SK-N-SH (cell line): ENCODE measurements around the gene RAB33A. TPM values are rescaled to one million over a fixed set of nuclear protein-coding genes. Genes with fewer than 3 reads are reported as not detected.

Experiments used
- CTCF ChIA-PET: fragments of 300-600, 350-600 bp; formaldehyde crosslinking; extraction: SDS; loops from one replicate; lab custom pipeline; 2021; lab: Yijun Ruan, JAX
- POLR2A ChIA-PET: fragments of 350-600 bp; sonication (Branson Sonifier 250); formaldehyde crosslinking; extraction: SDS; loops from one replicate; lab custom pipeline; 2020; ENCODE audit warnings: antibody characterized with exemption, inconsistent platforms; lab: Yijun Ruan, JAX
- DNase-seq: peaks from one replicate; pipeline ENCODE4 v3.0.0; 2012
- H2AFZ ChIP-seq: fragments of 200-600 bp; sonication (generic); 2 replicates; pipeline ENCODE4 v1.8.1; 2016; ENCODE audit warnings: antibody characterized with exemption, mild to moderate bottlenecking, low read depth
- H3F3A ChIP-seq: fragments of 200-600 bp; sonication (generic); replicated peaks from 2 replicates; pipeline ENCODE3; 2016; ENCODE audit warnings: antibody characterized with exemption, mild to moderate bottlenecking; ENCODE audit not compliant: insufficient read depth
- H3K27ac ChIP-seq, 2 experiments: fragments of 200-500 bp in 1 of 2; fragments of 200-600 bp in 1 of 2; sonication (Bioruptor generic) in 1 of 2; sonication (generic), shearing (Covaris generic) in 1 of 2; 2 replicates each; pipeline versions ENCODE4 v1.5.1 to v1.6.1; 2014 to 2016; ENCODE audit warnings: low read depth in 2 of 2, inconsistent platforms in 1 of 2, low read length in 1 of 2, mild to moderate bottlenecking in 1 of 2, mixed read lengths in 1 of 2
- H3K27me3 ChIP-seq: fragments of 200-600 bp; sonication (generic), shearing (Covaris generic); 2 replicates; pipeline ENCODE4 v1.6.1; 2016; ENCODE audit warnings: mixed run types; ENCODE audit not compliant: insufficient read depth
- H3K36me3 ChIP-seq, 2 experiments: fragments of 200-500 bp in 1 of 2; fragments of 200-600 bp in 1 of 2; sonication (Bioruptor generic) in 1 of 2; sonication (generic) in 1 of 2; replicated peaks in 1 of 2; 2 replicates each; pipeline versions ENCODE3 to v1.5.1; 2014 to 2016; ENCODE audit warnings: low read length in 1 of 2, mild to moderate bottlenecking in 1 of 2; ENCODE audit not compliant: insufficient read depth in 2 of 2, control insufficient read depth in 1 of 2
- H3K4me1 ChIP-seq, 2 experiments: fragments of 200-500 bp in 1 of 2; fragments of 200-600 bp in 1 of 2; sonication (Bioruptor generic) in 1 of 2; sonication (generic), shearing (Covaris generic) in 1 of 2; 2 replicates each; pipeline versions ENCODE4 v1.5.1 to v1.6.1; 2014 to 2016; ENCODE audit warnings: low read depth in 1 of 2, low read length in 1 of 2, mixed run types in 1 of 2; ENCODE audit not compliant: insufficient read depth in 2 of 2, control insufficient read depth in 1 of 2
- H3K4me2 ChIP-seq: fragments of 200-600 bp; sonication (generic), shearing (Covaris generic); 2 replicates; pipeline ENCODE4 v1.6.1; 2017; ENCODE audit warnings: mixed run types
- H3K4me3 ChIP-seq, 2 experiments: fragments of 200-500 bp in 1 of 2; fragments of 200-600 bp in 1 of 2; sonication (Bioruptor generic) in 1 of 2; sonication (generic), shearing (Covaris generic) in 1 of 2; 2 replicates each; pipeline versions ENCODE4 v1.5.1 to v1.8.1; 2014 to 2016; ENCODE audit warnings: low read depth in 2 of 2, inconsistent platforms in 1 of 2, low read length in 1 of 2, mild to moderate bottlenecking in 1 of 2, mixed read lengths in 1 of 2, moderate library complexity in 1 of 2
- H3K79me2 ChIP-seq: fragments of 200-600 bp; sonication (generic); 2 replicates; pipeline ENCODE4 v1.8.1; 2017; ENCODE audit warnings: mild to moderate bottlenecking; ENCODE audit not compliant: insufficient read depth
- H3K9ac ChIP-seq: fragments of 200-600 bp; sonication (generic); 2 replicates; pipeline ENCODE4 v1.6.1; 2017; ENCODE audit warnings: mixed run types
- H3K9me2 ChIP-seq: fragments of 200-600 bp; sonication (generic); 2 replicates; pipeline ENCODE4 v1.6.1; 2017; ENCODE audit warnings: mixed run types
- H3K9me3 ChIP-seq: fragments of 200-600 bp; sonication (generic); 2 replicates; pipeline ENCODE4 v1.6.1; 2017; ENCODE audit warnings: mixed run types, mild to moderate bottlenecking, moderate library complexity
- H4K20me1 ChIP-seq: fragments of 200-600 bp; sonication (generic); 2 replicates; pipeline ENCODE4 v1.6.1; 2017; ENCODE audit warnings: mild to moderate bottlenecking, mixed run types; ENCODE audit not compliant: insufficient read depth
- ELF1 ChIP-seq: IDR thresholded peaks from 2 replicates; pipeline ENCODE4 v1.4.0; 2012
- EZH2phosphoT487 ChIP-seq: fragments of 200-600 bp; sonication (generic); IDR thresholded peaks from 2 replicates; pipeline ENCODE4 v1.6.1; 2017; ENCODE audit warnings: low read depth, mixed run types, mild to moderate bottlenecking, antibody characterized with exemption, moderate library complexity, borderline replicate concordance
- FOSL2 ChIP-seq: IDR thresholded peaks from 2 replicates; pipeline ENCODE4 v1.4.0; 2012; ENCODE audit warnings: low read depth, mild to moderate bottlenecking, moderate library complexity, borderline replicate concordance
- FOXJ3 ChIP-seq: sonication (generic); formaldehyde crosslinking; IDR thresholded peaks from 2 replicates; pipeline ENCODE4 v1.5.1; 2020; ENCODE audit warnings: mild to moderate bottlenecking, missing genetic modification reagents
- MXI1 ChIP-seq: IDR thresholded peaks from 2 replicates; pipeline ENCODE4 v1.6.1; 2012; ENCODE audit warnings: mild to moderate bottlenecking, low read depth, low read length, improper control_type of control experiment
- NFIC ChIP-seq: IDR thresholded peaks from 2 replicates; pipeline ENCODE4 v1.4.0; 2012; ENCODE audit warnings: borderline replicate concordance
- NRF1 ChIP-seq: IDR thresholded peaks from 2 replicates; pipeline ENCODE4 v1.6.1; 2012; ENCODE audit warnings: low read depth, mild to moderate bottlenecking, low read length
- POLR2AphosphoS5 ChIP-seq: IDR thresholded peaks from 2 replicates; pipeline ENCODE4 v1.6.1; 2012; ENCODE audit warnings: low read depth, low read length
- RAD21 ChIP-seq: IDR thresholded peaks from 2 replicates; pipeline ENCODE4 v1.6.1; 2012; ENCODE audit warnings: mild to moderate bottlenecking, low read length
- RCOR1 ChIP-seq: fragments of 150-350 bp; IDR thresholded peaks from 2 replicates; pipeline ENCODE4 v1.6.1; 2017; ENCODE audit warnings: antibody characterized with exemption, low read length
- RXRA ChIP-seq: IDR thresholded peaks from 2 replicates; pipeline ENCODE4 v1.4.0; 2012; ENCODE audit warnings: low read depth, mild to moderate bottlenecking, borderline replicate concordance
- SMC3 ChIP-seq: IDR thresholded peaks from 2 replicates; pipeline ENCODE4 v1.6.1; 2012; ENCODE audit warnings: low read depth, low read length, improper control_type of control experiment
- TAF1 ChIP-seq: IDR thresholded peaks from 2 replicates; pipeline ENCODE4 v1.6.1; 2012; ENCODE audit warnings: low read depth, mild to moderate bottlenecking, low read length, moderate library complexity, borderline replicate concordance
- TCF12 ChIP-seq: IDR thresholded peaks from 2 replicates; pipeline ENCODE4 v1.4.0; 2012
- WGBS: methylation state at CpG from one replicate; pipeline ENCODE4 v1.1.6; 2017; ENCODE audit warnings: low lambda C conversion rate; 5-methylcytosine and 5-hydroxymethylcytosine counted together
- polyA plus RNA-seq, 3 experiments: library from polyadenylated mRNA; depleted of rRNA; stranded (reverse); fragments of >200 nt; gene quantifications; 2 replicates each; pipeline ENCODE4 v1.2.3, GENCODE V29; 2012
- TF ChIP-seq, protein P1 (sequence below): IDR thresholded peaks from 2 replicates; pipeline ENCODE4 v1.6.1; 2012; ENCODE audit warnings: mild to moderate bottlenecking, low read depth, low read length, moderate library complexity
- TF ChIP-seq, protein P2 (sequence below): IDR thresholded peaks from 2 replicates; pipeline ENCODE4 v1.4.0; 2012; ENCODE audit warnings: low read depth
- TF ChIP-seq, protein P3 (sequence below): IDR thresholded peaks from 2 replicates; pipeline ENCODE4; 2012
- TF ChIP-seq, protein P4 (sequence below): IDR thresholded peaks from 2 replicates; pipeline ENCODE4 v1.4.0; 2012; ENCODE audit warnings: low read depth, borderline replicate concordance

The RAB33A gene
- polyA plus RNA-seq, 1 of the 3 experiments (the other 2 are of a cell fraction), result 1.2 TPM

DNA sequence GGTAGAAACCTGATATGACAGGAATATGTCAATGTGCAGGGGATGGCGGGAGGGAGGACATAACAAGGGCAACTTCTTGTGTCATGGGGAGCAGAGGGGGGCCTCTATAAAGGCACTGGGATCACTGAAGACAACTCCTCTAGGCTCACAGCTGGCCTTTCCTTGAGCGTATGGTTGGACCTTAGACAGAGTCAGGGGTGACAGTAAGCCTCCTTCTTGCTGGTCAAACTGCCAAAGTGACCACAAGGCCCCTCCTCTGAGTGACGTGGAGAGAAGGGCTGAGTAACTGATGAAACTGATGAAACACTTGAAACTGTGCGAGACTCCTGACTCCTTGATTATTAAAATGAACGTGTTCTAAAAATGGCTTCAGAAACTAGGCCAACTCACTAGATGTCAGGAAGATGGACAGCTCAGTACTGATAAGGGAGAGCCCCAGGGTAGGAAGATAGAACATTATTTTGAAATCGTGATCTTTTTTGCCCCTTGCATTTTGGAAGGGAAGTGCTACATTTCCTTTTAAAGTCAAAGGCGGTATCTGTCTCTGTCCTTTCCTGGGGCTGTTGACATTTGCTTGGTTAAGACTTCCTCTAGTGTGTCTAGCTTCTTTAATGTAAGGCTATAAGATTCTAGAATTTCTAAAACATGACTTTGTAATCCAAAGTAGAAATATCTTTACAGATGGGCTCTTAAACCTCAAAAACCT, 1.6 kb downstream of the RAB33A start (continued):
- TF ChIP-seq TAF1 (no peak), NFIC (no peak), SMC3 (no peak), TCF12 (no peak)

DNA sequence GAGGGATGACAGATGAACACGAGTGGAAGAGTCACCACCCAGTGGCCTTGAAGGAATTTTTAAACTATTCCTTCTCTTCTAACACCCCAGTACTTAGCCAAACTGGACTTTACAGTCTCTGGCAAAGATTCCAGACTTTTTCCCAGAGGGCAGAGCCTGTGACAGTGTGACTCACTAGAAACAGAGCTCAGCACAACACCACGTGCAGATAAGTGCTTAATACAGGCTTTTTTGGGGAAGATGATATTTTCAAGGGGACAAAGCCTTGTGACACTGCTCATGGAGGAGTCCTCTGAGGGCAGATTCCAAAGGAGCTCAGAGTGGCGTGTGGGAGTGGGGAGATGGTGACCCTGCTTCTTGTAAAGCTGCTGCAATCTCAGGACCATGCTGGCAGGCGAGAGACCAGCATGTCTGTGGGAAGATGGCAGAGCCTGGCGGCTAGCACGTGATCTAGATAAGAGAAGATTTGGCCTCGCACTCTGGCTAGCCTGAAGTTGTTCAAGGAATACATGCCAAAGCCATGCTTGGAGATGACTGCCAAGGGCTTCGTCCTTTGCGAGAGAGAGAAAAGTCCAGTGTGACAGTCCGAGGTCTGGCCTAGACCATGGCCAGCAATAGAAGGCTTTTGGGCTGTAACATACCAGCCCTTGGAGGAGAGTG, 2.4 kb downstream of the RAB33A start:
- ChIA-PET POLR2A (interaction anchor here (0.6 to 2.3 kb wide), 2 partner anchors 9 to 92 kb away, joined by 7 to 8 read pairs; partner anchors contain the start of gene AIFM1), CTCF (interaction anchor here (0.8 to 1.5 kb wide), 4 partner anchors 16 to 94 kb away, joined by 3 to 4 read pairs (median 4); no protein-coding TSS in a partner anchor)
- Histone ChIP-seq H3K27ac (peak overlapping the region; percentile 65 to 67; a peak in 3 of 4 replicates), H3K9me2 (no peaks in the 10 kb centered on the region), H3K4me1 (peaks cover 8 to 16% of the 10 kb centered on the region in 2 experiments; a peak in 2 of 4 replicates), H3K27me3 (no peaks in the 10 kb centered on the region; the same call in 1 of the 2 replicates), H3K36me3 (no peaks in the 10 kb centered on the region), H3K4me2 (no peak overlapping the region), H2AFZ (peak overlapping the region; percentile 71; the same call in 1 of the 2 replicates), H4K20me1 (no peaks in the 10 kb centered on the region), H3K9me3 (no peaks in the 10 kb centered on the region), H3K4me3 (no peak overlapping the region), H3K79me2 (no peaks in the 10 kb centered on the region), H3F3A (peaks cover 8% of the 10 kb centered on the region), H3K9ac (peak overlapping the region; percentile 33; the same call in 1 of the 2 replicates)
- peak; percentile 33 for DNase-seq
- TF ChIP-seq, protein P1, sequence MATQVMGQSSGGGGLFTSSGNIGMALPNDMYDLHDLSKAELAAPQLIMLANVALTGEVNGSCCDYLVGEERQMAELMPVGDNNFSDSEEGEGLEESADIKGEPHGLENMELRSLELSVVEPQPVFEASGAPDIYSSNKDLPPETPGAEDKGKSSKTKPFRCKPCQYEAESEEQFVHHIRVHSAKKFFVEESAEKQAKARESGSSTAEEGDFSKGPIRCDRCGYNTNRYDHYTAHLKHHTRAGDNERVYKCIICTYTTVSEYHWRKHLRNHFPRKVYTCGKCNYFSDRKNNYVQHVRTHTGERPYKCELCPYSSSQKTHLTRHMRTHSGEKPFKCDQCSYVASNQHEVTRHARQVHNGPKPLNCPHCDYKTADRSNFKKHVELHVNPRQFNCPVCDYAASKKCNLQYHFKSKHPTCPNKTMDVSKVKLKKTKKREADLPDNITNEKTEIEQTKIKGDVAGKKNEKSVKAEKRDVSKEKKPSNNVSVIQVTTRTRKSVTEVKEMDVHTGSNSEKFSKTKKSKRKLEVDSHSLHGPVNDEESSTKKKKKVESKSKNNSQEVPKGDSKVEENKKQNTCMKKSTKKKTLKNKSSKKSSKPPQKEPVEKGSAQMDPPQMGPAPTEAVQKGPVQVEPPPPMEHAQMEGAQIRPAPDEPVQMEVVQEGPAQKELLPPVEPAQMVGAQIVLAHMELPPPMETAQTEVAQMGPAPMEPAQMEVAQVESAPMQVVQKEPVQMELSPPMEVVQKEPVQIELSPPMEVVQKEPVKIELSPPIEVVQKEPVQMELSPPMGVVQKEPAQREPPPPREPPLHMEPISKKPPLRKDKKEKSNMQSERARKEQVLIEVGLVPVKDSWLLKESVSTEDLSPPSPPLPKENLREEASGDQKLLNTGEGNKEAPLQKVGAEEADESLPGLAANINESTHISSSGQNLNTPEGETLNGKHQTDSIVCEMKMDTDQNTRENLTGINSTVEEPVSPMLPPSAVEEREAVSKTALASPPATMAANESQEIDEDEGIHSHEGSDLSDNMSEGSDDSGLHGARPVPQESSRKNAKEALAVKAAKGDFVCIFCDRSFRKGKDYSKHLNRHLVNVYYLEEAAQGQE, result no peak
- TF ChIP-seq, protein P2, sequence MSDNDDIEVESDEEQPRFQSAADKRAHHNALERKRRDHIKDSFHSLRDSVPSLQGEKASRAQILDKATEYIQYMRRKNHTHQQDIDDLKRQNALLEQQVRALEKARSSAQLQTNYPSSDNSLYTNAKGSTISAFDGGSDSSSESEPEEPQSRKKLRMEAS, result peak; percentile 41; the same call in 1 of the 2 replicates
- TF ChIP-seq MXI1, result peak; percentile 84
- TF ChIP-seq POLR2AphosphoS5, result no peak
- TF ChIP-seq RCOR1, result no peak
- TF ChIP-seq, protein P3, sequence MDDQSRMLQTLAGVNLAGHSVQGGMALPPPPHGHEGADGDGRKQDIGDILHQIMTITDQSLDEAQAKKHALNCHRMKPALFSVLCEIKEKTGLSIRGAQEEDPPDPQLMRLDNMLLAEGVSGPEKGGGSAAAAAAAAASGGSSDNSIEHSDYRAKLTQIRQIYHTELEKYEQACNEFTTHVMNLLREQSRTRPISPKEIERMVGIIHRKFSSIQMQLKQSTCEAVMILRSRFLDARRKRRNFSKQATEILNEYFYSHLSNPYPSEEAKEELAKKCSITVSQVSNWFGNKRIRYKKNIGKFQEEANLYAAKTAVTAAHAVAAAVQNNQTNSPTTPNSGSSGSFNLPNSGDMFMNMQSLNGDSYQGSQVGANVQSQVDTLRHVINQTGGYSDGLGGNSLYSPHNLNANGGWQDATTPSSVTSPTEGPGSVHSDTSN, result no peak
- no peak for TF ChIP-seq TAF1
- TF ChIP-seq, protein P4, sequence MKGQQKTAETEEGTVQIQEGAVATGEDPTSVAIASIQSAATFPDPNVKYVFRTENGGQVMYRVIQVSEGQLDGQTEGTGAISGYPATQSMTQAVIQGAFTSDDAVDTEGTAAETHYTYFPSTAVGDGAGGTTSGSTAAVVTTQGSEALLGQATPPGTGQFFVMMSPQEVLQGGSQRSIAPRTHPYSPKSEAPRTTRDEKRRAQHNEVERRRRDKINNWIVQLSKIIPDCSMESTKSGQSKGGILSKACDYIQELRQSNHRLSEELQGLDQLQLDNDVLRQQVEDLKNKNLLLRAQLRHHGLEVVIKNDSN, result 0 out of 2 replicates have a peak, but pooled peaks have one; percentile 3
- no peak for TF ChIP-seq RXRA
- no peak for TF ChIP-seq EZH2phosphoT487
- TF ChIP-seq ELF1, result no peak
- no peak for TF ChIP-seq NRF1
- no peak for TF ChIP-seq RAD21
- 0 out of 2 replicates have a peak, but pooled peaks have one; percentile 4 for TF ChIP-seq FOSL2
- no peak for TF ChIP-seq FOXJ3 (CRISPR knock-in tag)
- no peak for TF ChIP-seq NFIC
- WGBS, result 38% methylated on average over 9 of the region's 10 CpGs
